GM19468 (cell line): ENCODE measurements around the gene UGDH.
A peak's percentile ranks its signal among the peaks of the same experiment; 100 is the strongest.
"Not testable (repeated sequence)": the region's sequence is repeated elsewhere in the genome, so short reads cannot be mapped to it uniquely, and the experiment has no call there.

Experiments used
- ATAC-seq: cut with Tn5 transposase; IDR thresholded peaks from one replicate; pipeline ENCODE4 v1.9.1; 2021; ENCODE audit warnings: mild to moderate bottlenecking, moderate library complexity, moderate number of reproducible peaks; ENCODE audit not compliant: unreplicated experiment; ENCODE audit errors: extremely low read depth

Gene UGDH

DNA sequence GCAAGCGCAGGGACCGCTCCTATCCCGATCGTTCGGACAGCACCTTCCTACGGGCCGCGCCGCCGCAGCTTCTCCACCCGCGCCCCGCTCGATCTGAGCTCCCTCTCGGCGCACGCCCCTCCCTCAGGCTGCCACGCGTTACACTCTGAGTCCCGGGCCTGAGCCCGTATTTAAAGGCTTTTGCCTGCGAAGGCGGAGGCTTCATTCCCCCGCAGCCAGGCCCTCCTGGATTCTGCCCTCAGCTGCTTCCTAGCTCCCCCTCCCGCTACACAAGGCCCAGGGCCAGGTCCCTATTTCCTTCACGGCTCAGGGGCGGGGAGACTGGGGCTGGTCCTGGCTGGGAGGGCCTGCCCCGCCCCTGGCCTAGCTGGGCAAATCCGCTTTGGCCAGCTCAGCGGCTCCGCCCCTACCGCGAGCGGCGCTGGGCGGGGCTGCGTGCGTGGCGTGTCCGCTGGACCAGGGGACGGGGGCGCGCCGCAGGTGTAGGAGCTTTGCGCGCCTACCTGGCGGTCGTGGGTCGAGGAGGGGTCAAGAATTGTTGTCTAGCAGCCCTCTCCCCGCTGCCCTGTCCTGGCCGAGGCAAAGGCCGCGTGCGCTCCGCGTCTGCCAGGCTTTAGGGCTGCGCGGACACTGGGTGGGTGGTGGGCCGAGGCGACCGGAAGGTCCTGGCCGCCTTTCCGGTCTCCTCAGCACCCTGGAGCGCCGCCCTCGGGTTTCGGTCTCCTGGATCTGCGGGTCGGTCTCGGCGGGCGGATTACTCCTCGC, at the start of gene UGDH:
TSS of gene UGDH (minus strand) at position 144 of the 765 bp plus-strand sequence. CDS start 5,927 bp downstream, outside the sequence.
- peak; percentile 93 for ATAC-seq

GRCh38 chr4:39574946-39575345, 47.7 kb upstream of the UGDH start:
- ATAC-seq, result no peak

DNA sequence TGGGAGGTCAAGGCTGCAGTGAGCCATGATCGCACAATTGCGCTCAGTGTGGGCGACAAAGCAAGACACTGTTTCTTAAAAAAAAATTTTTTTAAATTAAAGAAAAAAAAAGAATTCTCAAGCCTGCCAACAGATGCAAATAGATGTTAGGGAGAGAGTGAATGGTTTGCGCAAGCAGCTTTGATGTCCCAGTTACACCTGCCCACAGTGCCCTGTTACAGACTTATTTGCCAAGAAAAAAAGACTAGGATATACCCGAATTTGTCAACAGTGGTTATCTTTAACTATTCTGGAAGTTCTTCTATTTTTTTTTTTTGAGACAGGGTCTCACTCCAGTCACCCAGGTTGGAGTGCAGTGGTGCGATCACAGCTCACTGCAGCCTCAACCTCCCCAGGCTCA, 44.3 kb upstream of the UGDH start:
- ATAC-seq, result no peak

DNA sequence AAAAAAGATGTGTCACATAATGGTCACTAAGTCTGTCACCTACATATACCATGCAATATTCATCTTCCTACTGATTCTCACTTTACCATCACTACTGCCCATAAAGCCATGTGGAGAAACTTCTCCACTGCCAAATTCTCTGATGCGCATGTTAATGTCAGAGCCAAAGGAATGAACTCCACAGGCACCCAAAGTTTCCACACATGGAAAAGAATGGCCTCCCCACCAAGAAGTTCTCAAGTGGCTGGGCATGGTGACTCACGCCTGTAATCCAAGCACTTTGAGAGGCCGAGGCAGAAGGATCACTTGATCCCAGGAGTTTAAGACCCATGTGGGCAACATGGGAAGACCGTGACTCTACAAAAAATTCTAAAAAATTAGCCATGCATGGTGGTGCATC, 43.8 kb upstream of the UGDH start:
- no peak for ATAC-seq

- ATAC-seq, result no peak
Observed at GRCh38 chr4:39569209-39569608, 42.0 kb upstream of the UGDH start.

DNA sequence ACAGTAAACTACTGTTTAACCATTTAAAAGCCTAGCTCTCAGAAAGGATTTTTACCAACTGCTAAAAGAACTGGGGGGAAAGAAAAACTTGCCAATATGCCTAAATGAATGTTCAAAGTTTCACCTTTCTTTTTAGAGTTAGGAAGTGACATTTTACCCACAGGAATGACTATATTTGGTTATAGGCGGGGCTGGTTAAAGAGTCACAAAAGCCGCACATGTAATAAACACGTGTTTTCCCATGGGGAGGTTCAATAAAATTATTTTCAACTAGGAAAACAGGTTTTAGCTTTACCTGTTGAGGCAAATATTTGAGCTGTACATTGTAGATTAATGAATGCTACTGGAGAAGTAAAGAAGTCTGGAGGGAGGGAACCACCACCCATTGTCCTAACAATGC, 41.6 kb upstream of the UGDH start:
- ATAC-seq, result no peak

GRCh38 chr4:39565878-39566600, 38.8 kb upstream of the UGDH start:
- no peak for ATAC-seq

GRCh38 chr4:39563346-39563847, 36.2 kb upstream of the UGDH start:
- no peak for ATAC-seq

GRCh38 chr4:39562792-39563191, 35.6 kb upstream of the UGDH start:
- ATAC-seq, result no peak

- ATAC-seq, result no peak
Observed at GRCh38 chr4:39559626-39560025, 32.4 kb upstream of the UGDH start.

DNA sequence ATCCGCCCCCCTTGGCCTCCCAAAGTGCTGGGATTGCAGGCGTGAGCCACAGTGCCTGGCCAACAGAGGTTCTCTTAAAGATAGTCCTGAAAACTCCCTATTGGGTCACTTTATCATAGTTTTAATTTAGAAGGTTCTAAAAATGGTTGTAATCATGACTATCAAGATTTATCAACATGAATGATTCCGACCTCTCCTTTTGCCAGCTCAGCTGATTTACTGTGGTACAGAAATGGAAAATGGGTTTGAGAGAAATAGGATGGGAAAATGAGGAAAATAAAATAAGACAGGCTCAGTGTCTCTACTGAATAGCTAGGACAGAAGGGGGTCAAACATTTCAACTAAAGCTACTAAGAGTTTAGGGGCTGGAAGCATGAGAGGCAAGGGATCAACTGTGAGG, 28.2 kb upstream of the UGDH start:
- ATAC-seq, result no peak

GRCh38 chr4:39548425-39549067, 21.3 kb upstream of the UGDH start:
- ATAC-seq, result no peak

DNA sequence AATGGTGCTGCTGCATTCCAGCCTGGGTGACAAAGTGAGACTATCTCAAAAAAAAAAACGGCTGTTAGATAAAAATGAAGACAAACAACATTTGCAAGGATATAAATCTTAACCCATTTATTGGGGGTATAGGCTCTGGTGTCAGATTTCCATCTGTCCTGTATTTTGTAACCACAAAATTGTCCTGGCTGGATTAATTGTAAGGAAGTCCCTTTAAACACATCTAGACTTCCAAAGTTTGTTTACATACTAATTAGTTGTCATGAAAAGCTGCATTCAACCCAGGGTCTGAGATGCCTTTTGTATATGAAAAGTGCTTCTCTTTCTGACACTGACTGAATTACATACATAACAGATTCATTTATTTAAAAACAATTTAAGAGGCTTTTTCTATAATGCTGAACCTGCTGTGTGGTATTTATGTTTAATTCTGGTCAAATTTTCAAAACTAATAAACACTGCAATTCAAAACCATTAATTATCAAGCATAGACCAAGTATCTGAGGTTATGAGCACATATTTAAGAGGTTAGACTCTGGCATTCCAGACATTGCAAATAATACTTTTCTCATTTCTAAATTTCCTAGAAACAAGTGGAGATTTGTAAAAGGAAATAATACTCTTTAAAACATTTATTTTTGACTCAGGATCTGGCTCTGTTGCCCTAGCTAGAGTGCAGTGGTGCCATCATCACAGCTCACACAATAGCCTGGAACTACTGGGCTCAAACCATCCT, 17.5 kb upstream of the UGDH start:
- no peak for ATAC-seq

GRCh38 chr4:39544080-39544479, 16.8 kb upstream of the UGDH start:
- ATAC-seq, result not testable (repeated sequence)

DNA sequence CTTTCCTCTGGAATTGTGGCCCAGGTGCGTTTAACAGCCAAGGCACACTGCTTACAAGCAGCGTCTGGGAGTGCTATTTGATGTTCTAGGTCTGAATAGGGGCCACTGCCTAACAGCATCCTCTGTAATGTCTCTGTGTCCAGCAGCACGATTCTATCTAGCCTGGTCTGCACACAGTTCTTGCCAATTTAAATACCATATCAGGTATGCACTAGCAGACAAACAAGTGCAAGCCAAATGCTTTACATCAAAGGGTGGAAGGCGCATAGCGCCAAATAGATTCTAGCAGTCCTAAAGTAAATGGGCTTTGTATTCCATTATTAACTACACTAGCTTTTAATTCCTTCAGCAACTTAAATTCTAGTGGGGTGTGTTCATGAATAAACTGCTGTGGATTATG, 15.8 kb upstream of the UGDH start:
- no peak for ATAC-seq

- ATAC-seq, result no peak
Observed at GRCh38 chr4:39542611-39543012, 15.4 kb upstream of the UGDH start.

DNA sequence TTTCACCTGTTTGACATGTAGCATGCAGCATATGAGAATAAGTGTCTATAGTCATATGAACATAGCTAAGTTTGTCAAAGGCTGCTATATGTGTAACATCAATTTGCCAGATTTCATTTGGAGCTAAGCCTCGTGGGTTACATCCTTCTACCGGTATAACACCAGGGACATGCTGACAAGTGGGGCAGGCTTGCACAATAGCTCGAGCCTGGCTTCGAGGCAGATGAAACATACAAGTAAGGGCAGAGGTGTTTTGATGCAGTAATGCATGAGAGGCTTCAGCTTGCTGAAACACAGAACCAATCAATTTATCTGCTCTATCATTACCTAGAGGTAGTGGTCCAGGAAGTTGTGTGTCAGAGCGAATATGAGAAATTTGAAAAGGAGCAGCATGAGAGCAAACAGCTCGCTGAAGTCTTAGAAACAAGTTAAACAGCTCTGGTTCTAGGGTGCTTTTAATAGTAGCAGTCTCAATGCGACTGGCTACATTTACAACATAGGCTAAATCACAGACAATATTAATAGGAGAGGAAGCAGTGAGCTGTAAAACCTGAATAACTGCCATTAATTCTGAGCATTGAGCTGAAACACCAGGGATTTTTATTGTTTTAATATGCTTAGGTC, 14.9 kb upstream of the UGDH start:
- ATAC-seq, result no peak

GRCh38 chr4:39539089-39539611, 11.9 kb upstream of the UGDH start:
- ATAC-seq, result no peak

- no peak for ATAC-seq
Observed at GRCh38 chr4:39533541-39533940, 6.3 kb upstream of the UGDH start.

DNA sequence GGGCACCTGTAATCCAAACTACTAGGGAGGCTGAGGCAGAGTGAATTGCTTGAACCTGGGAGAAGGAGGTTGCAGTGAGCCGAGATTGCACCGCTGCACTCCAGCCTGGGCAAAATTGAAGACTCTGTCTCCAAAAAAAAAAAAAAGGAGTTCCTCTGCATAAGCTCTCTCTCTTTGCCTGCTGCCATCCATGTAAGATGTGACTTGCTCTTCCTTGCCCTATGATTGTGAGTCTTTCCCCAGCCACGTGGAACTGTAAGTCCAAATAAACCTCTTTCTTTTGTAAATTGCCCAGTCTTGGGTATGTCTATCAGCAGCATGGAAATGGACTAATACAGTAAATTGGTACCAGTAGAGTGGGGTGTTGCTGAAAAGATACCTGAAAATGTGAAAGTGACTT, 5.0 kb upstream of the UGDH start:
- ATAC-seq, result not testable (repeated sequence)
